HG03521 (cell line): ENCODE measurements around the gene FTSJ1.

Source experiments
- ATAC-seq: cut with Tn5 transposase; IDR thresholded peaks from one replicate; pipeline ENCODE4 v1.9.1; 2021; ENCODE audit warnings: mild to moderate bottlenecking, moderate library complexity; ENCODE audit not compliant: unreplicated experiment

FTSJ1 gene

DNA sequence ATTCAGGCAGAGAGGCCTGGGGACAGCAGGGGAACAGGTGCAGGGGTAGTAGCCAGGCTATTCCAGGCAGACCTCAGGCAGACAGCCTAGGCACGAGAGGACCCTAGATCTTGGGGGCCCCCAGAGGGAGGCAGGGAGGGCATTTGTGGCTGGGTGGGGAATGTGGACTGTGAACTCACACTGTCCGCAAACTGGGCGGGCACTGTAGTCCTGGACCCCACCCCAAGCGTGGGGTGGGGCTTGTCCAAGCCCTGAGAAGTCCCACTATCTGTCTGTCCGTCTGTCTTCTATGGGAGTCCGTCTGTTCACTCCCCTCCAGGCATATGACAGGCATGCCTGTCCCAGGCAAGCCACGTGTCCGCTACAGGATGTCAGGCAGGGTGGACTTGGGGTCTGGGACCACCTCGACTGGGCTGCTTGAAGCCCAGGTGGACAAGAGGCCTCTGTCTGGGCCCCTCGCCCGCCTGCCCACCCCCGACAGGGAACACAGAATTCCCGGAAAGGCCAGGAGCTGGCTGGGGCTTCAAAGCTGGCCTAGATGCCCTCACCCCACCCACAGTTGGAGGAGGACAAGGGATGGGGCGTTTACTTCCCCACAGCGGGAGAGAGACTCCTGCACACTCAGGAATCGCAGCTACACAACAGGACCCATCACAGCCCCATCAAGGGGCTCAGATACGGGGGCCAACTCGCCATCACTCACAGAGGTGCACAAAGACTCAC is 5.7 kb upstream of the FTSJ1 start, which contains the start of gene SLC38A5:
SLC38A5 (minus strand) TSS at position 151 of the 723 bp plus-strand sequence. CDS start 2,336 bp downstream, outside the sequence.
- ATAC-seq, result no peak

DNA sequence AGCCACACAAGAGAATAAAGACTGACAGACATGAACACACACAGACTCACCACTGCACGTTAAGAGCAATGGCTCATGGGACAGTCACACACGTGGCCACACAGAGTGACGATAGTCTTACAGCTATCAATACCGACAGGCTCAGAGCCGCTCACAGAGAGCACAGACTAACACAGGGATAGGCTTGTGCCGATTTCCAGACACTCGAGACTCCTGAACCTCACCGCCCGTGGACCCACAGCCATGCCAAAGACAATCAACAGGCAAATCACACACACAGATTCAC is 5.2 kb upstream of the FTSJ1 start:
- no peak for ATAC-seq

DNA sequence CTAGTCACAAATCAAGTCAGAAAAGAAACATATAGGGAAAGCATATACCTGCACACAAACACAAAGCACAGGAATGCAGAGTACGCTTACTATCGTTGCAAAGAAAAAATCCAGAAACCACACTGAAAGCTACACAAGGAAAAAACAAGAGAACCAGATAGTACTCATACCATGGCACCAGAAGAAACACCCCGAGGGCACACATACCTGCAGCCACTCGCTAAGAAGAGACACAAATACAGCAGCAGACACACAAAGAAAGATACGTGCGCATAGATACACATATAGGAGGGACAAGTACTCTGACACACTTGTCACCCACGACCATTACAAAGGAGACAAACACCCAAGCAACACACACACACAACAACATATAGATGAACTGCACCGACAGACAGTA is 4.5 kb upstream of the FTSJ1 start:
- ATAC-seq, result no peak

DNA sequence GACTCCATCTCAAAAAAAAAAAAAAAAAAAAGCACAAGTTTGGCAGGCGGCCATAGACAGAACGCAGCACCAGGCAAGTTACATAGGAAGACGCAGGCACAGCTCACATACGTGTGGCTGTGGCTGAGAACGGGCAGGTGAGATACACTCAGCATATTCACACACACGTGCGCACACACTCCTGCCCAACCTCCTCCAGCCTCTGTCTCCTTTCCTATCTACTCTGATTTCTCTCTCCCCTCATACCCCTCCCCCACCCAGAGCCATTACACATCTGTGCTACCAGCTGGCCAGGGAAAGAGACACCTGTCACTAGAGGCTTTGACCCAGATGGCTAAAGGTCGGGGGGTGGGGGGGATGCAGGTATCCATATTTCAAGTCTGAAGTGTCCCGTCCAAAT is 3.8 kb upstream of the FTSJ1 start:
- ATAC-seq, result no peak

DNA sequence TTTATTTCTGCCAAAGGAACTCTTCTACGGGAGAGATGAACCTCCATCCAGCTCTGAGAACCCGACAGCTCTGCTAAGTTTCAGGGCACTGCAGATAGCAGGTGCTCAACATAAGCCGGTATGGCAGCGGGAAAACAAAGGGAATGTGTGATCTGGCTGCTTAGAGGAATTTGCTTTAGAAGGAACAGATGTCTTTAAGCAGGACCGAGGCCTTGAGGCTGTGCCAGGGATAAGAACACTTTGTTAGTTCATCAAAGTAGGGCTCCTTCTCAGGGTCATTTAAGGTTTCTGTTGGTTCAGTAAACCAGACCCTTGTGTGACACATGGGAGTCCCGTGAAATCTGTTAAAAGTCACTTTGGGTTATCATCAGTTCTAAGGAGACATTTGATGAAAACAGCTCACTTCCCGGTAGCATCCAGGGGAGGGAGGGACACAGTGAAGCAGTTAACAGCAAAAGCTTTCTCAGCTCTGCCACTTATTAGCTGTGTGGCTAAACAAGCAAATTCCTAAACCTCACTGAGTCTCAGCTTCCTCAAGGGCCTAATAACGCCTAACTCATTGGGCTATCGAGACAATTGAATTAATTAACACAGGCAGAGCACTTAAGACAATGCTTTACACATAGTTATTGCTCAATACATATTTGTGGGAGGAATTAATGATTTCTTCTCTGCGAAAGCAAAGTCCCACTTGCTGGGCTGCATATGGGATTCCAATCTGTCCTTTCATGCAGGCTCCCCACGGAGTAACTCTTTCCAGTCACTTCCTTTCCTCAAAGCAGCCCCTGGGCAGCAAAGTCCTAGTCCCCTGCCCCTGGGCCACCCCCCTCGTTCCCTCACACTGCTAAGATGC is 2.9 kb upstream of the FTSJ1 start:
- no peak for ATAC-seq

DNA sequence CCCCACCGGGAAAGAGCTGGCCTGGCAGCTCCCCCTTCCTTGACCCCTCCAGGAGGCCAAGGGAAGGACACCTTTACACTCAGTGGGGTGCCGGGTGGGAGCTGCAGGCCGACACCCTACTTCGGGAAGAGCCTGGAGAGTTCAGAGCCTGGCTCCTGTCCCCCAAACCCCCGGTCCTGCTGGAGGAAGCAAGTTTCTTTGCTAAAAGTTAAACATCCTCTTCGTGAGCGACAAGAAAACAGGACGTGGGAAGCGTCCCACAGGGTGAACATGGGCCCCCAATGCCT is 2.4 kb upstream of the FTSJ1 start:
- ATAC-seq, result no peak

DNA sequence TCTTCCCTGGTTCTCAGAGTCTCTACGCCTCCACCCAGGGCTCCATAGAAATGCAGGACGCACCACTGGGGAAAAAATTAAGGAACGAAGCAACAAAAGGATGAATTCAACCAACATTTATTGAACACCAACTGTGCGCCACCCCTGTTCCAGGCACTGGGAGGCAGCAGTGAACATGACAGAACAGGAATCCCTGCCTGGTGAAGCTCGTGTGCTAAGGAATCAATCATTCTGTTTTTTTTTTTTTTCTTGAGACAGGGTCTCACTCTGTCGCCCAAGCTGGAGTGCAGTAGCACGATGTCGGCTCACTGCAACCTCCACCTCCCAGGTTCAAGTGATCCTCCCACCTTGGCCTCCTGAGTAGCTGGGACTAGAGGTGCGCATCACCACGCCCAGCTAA is 1.9 kb upstream of the FTSJ1 start:
- ATAC-seq, result no peak

DNA sequence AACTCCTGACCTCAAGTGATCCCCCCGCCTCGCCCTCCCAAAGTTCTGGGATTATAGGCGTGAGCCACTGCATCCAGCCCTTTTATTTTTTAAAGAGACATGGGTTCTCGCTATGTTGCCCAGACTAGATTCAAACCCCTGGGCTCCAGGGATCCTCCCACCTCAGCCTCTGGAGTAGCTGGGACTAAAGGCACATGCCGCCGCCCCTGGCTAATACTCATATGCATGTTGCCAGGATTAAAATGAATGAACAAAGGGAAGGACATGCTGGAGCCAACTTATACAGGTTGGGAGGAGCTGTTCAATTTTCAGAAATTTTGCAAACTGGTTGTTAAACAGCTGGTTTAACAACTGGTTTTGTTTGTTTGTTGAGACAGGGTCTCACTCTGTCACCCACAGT is 1.4 kb upstream of the FTSJ1 start:
- ATAC-seq, result no peak

DNA sequence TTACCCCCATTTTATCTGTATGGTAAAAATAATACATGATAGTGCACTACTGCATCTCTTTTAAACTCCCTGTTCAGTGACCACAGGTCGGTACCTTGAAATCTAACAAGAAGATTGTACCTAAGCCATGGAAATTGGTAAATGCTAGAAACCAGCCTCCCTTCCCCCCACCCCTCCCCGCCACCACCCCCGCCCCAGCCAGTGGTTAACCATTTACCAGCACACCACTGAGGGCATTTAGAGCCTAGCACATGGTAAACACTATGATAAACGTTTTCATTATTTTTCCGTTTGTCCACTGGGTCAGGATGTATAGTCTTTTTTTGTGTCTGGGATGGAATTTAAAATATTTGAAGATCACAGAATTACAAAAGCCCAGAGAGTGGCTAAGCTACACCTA is 703 bp upstream of the FTSJ1 start:
- ATAC-seq, result no peak

DNA sequence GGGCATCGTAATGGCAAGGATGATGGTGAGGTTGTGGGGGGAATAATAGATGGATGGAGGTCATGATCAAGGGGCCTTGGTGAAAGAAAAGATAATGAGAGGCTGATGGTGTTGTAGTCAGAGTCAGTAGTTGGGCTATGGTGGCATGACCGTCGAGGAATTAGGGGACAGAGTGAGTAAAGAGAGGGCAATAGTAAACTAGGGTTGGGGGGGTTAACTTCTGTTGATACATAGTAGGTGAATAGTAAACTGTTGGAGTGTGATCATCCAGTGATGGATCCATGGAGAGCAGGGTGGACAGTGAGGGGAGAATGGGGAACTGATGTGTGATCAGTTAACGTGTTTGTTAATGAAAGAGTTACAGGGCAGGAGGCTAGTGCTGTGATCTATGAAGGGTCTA is 920 bp downstream of the FTSJ1 start:
- no peak for ATAC-seq

DNA sequence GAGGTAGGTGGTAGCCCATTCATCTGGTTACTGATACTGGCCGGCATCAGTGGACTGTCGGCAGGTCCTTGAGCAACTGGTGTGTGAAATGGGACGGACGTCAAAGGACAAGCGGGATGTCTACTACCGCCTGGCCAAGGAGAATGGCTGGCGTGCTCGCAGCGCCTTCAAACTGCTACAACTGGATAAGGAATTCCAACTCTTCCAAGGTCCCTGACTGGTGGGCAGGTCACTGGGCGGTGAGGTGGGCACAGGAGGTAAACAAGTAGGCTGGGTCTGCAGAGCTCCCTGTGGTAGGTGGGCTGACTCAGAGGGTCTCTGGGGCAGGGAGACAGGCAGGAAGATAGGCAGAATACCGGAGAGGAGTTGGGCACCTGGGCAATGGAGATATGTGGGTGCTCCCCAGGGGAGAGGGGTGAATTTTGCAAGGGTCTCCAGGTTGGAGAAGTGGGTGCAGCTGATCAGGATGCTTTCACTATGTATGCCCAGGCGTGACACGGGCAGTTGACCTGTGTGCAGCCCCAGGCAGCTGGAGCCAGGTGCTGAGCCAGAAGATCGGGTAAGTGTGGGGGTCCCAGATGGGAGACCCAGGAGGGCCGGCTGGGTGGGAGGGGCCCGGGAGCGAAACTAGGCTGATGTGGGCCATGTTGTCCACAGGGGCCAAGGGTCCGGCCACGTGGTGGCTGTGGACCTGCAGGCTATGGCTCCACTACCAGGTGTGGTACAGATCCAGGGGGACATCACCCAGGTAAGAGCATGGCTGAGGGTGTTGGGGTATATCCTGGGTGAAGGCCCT is 2.2 kb downstream of the FTSJ1 start:
- no peak for ATAC-seq

DNA sequence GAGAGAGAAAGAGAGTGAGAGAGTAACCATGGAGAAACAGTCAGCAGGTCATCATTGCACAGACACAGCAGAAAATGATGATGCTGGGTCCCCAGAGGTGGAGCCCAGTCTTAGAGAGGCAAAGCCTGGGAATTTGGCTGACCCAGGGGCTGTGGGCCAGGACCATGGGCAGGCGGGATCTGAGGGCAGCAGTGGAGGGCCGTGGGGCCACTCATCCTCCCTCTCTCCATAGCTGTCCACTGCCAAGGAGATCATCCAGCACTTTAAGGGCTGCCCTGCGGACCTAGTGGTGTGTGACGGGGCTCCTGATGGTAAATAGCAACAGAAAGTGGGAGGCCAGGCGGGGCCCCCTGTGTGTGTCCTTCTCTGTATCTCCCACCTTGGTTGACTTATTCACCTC is 2.8 kb downstream of the FTSJ1 start:
- no peak for ATAC-seq

DNA sequence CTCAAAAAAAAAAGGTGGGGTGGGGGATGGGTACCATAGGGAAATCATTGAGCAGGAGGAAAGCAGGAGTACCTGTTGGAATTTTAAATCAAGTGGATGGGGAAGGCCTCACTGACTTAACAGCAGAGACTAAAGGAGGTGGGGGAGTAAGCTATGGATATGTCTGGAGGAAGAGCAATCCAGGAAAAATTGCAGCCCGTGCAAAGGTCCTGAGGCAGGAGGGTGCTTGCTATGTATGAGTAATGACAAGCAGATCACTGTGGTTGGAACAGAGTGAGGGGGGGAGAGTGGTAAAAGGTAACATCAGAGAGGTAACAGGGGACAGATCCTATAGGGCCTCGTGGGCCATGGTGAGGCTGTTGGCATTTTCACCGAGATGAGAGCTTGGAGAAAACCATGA is 4.1 kb downstream of the FTSJ1 start:
- no peak for ATAC-seq

DNA sequence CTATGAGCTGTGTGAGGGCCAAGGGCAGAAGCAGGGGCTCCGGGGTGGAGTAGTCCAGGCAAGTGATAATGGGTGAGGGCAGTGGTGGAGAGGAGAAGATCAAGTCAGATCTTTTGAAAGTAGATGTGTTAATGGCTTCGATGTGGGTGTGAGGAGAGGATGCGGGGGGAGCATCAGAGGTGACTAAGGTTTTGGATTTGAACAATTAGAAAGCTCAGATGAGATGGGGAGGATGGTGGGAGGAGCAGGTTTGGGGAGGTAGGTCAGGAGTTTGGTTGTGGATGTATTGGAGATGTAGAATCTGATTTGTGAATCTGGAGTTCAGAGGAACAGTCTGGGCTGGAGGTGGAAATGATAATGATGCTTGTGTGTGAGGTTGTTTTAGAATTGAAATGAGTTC is 4.6 kb downstream of the FTSJ1 start:
- ATAC-seq, result no peak

DNA sequence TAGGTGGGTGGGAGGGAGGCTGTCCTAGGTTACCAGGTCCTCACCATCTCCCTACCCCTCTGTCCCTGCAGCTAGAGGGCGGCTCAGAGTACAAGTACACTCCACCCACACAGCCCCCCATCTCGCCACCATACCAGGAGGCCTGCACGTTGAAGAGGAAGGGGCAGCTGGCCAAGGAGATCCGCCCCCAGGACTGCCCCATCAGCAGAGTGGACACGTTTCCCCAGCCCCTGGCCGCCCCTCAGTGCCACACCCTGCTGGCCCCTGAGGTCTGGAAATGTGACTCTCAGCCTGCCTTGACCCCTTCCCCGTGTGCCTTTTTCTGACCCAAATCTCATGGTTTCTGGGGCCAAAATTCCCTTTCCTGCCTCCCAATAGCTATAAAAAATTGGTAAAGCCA is 6.5 kb downstream of the FTSJ1 start:
- ATAC-seq, result no peak

DNA sequence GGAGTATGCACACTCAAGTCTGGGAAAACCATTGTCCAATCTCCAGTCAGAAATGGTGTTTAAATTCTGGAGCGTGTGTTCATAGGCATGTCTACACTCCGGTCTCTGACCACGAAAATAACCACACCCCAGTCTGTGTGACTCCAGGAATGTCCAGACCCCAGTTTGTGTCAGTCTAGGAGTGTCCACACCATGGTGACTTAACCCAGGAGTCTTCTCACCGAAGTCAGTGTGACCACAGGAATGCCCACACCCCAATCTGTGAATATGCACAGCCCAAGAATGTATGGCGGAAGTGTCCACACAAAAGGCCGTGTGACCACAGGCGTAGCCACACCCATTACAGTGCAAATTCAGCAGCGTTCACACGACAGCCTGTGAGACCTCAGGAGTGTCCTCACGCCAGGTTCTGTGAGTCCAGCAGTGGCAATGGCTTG is 11.4 kb downstream of the FTSJ1 start:
- no peak for ATAC-seq

DNA sequence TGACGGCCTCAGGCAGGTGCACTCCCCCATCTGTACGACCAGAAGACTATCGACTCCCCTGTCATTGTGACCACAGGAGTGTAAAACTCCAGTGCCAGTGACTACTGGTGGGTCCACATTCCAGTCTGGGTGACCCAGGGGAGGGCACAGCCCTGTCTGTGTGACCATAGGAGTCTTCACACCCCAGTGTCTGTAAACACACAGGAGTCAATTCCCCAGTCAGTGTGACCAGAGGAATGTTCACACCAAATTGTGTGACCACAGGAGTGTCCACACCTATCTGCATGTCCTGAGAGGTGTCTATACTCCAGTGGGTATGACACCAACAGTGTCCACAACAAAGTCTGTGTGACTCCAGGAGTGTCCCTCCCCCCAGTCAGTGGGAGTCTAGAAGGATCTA is 12.0 kb downstream of the FTSJ1 start:
- no peak for ATAC-seq

DNA sequence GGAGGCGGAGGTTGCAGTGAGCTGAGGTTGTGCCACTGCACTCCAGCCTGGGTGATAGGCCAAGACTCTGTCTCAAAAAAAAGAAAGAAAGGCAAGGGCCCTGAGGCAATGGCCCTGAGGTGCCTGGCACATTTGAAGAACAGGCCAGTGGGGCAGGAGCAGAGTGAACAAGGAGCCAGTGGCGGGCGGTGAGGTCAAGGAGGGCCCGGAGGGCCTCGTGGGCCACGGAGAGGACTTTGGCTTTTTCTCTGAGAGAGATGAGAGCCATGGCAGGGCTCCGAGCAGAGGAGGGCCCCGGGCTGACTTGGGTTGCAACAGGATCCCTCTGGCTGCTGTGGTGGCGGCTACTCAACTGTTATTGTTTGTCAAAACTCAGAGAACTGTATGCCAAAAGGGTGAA is 13.3 kb downstream of the FTSJ1 start:
- ATAC-seq, result no peak

DNA sequence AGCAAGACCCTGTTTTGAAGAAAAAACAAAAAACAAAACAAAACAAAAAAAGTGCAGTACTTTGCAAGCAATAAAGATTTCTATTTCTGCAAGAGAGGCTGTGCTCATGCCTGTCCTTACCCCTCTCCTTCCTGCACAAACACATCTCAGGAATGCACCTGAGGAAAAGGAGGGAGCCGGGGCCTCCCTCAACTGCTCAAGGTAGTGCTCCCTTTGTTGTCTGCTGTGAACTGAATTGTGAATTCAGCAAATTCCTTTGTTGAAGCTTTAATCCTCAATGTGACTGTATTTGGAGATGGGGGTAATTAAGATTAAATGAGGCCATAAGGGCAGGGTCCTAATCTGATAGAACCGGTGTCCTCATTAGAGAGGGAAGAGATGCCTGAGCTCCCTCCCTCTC is 13.9 kb downstream of the FTSJ1 start:
- ATAC-seq, result no peak

DNA sequence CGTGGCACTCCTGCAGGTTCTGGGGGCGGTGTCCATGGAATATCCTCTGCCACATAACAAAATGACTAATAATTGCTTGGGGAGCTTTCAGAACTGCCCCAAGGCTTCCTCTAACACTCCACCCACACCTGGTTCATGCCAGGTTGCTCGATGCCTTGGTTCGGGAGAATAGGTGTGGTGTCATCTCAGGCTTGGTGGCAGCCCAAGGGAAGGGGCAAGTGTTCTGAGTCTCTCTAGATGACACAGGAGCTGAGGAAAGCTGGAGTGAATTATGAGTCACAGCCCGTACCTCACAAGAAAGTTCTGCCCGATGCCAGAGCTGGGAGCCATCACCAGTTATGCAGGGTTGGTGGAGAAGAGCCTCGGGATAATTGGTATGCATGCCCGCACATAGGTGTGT is 14.7 kb downstream of the FTSJ1 start:
- ATAC-seq, result no peak

DNA sequence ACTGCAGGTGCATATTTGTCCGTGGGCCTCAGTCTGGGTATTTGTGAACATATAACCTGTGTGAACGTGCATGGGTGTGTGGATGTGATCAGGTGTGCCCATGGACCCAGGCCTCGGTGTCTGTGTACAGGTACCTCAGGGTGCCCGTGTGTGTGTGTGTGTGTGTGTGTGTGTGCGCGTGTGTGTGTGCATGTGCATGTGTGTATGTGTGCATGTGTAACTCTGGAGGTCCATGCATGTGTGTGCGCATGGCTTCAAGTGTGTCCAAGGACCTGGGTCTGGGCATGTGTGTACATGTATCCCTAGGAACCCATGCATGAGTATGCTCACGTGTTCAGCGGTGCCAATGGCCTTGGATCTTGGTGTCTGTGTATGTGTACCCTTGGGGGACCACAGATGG is 15.8 kb downstream of the FTSJ1 start:
- no peak for ATAC-seq

DNA sequence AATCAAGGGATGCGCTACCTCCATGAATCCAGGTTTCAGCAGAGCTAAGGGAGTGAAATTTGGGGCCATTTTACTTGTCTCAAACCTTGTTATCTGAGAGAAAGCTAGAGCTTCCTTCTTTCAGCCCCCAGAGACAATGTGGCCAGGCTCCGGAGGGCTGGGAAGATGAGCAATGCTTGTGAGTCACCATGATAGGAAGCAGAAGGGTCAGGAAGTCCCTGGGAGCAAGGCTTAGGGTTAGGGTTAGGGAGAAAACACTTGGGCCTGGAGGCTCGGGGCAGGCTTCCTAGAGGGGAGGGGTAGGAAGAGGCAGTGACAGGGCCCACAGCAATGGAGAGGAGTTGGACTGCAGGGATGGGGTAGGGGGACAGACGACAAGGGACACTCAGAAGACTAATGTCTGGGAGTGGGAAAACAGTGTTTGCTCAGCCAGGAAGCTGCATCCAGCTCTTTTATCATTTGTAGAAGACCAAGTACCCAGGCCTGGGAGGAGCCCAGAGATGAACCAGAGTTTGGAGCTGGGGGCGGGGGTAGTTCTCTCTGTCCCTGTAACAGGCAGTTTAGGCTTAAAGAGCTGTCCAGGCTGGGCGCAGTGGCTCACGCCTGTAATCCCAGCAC is 16.4 kb downstream of the FTSJ1 start:
- ATAC-seq, result no peak
